GM19023 (cell line): ENCODE data around the gene BDNF.

Experiments used
- ATAC-seq: cut with Tn5 transposase; IDR thresholded peaks from one replicate; pipeline ENCODE4 v1.9.1; 2021; ENCODE audit warnings: mild to moderate bottlenecking, moderate library complexity; ENCODE audit not compliant: unreplicated experiment

BDNF gene

DNA sequence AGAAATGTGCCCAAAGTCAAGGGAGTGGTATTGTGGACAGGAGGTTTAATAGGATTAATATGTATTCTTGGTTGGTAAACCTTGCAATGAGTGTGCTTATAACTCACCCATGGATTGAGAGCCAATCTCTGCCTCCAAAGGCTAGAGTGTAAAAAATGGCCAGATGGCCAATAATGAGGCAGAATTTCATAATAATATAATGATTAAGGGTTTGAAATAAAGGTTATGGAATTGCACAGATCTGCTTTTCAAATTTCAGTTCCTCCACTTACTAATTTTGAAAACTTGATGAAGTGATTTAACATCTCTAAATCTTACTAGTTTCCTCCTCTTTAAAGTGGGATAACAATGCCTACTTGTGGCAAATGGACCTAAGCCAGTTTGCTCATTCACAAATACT, 94.8 kb downstream of the BDNF start:
- no peak for ATAC-seq
